ENCODE measurements around the gene DNAH10.

DNA sequence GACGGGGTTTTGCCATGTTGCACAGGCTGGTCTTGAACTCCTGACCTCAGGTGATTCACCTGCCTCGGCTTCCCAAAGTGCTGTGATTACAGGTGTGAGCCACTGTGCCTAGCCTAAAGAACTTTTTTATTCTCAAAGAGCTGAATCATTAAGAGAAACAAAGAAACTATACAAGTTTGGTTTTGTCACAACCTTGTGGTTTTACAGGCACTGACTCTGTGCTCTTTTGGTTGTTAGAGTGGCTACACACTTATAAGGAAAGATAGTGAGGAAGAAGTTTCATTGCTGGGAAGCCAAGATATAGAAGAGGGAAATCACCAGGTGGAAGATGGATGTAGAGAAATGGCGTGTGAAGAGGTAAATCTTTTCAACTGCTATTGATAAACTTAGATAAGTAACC, 10.1 kb upstream of the DNAH10 start:
- TF ChIP-seq POLR2AphosphoS5 (IDR thresholded peaks at IDR 0.05; ENCODE audit: low read depth, low read length) = no peak
- TF ChIP-seq, protein P1, sequence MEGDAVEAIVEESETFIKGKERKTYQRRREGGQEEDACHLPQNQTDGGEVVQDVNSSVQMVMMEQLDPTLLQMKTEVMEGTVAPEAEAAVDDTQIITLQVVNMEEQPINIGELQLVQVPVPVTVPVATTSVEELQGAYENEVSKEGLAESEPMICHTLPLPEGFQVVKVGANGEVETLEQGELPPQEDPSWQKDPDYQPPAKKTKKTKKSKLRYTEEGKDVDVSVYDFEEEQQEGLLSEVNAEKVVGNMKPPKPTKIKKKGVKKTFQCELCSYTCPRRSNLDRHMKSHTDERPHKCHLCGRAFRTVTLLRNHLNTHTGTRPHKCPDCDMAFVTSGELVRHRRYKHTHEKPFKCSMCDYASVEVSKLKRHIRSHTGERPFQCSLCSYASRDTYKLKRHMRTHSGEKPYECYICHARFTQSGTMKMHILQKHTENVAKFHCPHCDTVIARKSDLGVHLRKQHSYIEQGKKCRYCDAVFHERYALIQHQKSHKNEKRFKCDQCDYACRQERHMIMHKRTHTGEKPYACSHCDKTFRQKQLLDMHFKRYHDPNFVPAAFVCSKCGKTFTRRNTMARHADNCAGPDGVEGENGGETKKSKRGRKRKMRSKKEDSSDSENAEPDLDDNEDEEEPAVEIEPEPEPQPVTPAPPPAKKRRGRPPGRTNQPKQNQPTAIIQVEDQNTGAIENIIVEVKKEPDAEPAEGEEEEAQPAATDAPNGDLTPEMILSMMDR (IDR thresholded peaks at IDR 0.05) = no peak
- no peak for TF ChIP-seq TCF7L2 (IDR thresholded peaks at IDR 0.05; ENCODE audit: low read depth, low read length)
- no peak for TF ChIP-seq SIN3A (IDR thresholded peaks at IDR 0.05; ENCODE audit: borderline replicate concordance, insufficient read depth, low read depth, low read length)
